CD14-positive monocyte (primary cell): Measurements from ENCODE around the gene HSD17B14. TPM values are rescaled to one million over a fixed set of nuclear protein-coding genes. Genes with fewer than 3 reads are reported as not detected.

Experiments
- DNase-seq, 3 donors: peaks; one replicate each; pipeline ENCODE4 v3.0.0-alpha.2; 2011 to 2022
- H2AFZ ChIP-seq: 2 replicates; pipeline ENCODE4 v1.6.0; 2012; ENCODE audit warnings: mild to moderate bottlenecking, low read depth, low read length, inconsistent platforms; ENCODE audit not compliant: insufficient read depth, poor library complexity, severe bottlenecking
- H3K27ac ChIP-seq, 2 donors: 1 replicate in 1 of 2; 2 replicates in 1 of 2; pipeline ENCODE4 v1.5.1; 2012 to 2013; ENCODE audit warnings: low read length in 2 of 2, control low read depth in 1 of 2, inconsistent platforms in 1 of 2, low read depth in 1 of 2, mild to moderate bottlenecking in 1 of 2
- H3K27me3 ChIP-seq, 2 donors: one replicate each; pipeline versions ENCODE4 v1.6.0 to v1.6.1; 2011 to 2013; ENCODE audit warnings: low read length in 2 of 2; ENCODE audit not compliant: control insufficient read depth in 2 of 2, insufficient read depth in 2 of 2
- H3K36me3 ChIP-seq, 2 donors: replicated peaks in 1 of 2; 1 replicate in 1 of 2; 2 replicates in 1 of 2; pipeline versions ENCODE4 v1.5.1 to v1.6.1; 2012 to 2013; ENCODE audit warnings: low read length in 2 of 2, control low read depth in 1 of 2, inconsistent platforms in 1 of 2, mild to moderate bottlenecking in 1 of 2; ENCODE audit not compliant: insufficient read depth in 2 of 2, control insufficient read depth in 1 of 2
- H3K4me1 ChIP-seq, 2 donors: 1 replicate in 1 of 2; 2 replicates in 1 of 2; pipeline versions ENCODE4 v1.5.1 to v1.6.1; 2012 to 2013; ENCODE audit warnings: low read length in 2 of 2, control low read depth in 1 of 2, inconsistent platforms in 1 of 2, mild to moderate bottlenecking in 1 of 2, moderate library complexity in 1 of 2; ENCODE audit not compliant: insufficient read depth in 2 of 2, control insufficient read depth in 1 of 2
- H3K4me2 ChIP-seq: replicated peaks from 2 replicates; pipeline ENCODE3; 2012; ENCODE audit warnings: low read length, moderate library complexity, mild to moderate bottlenecking; ENCODE audit not compliant: poor library complexity, severe bottlenecking; ENCODE audit errors: extremely low read depth
- H3K4me3 ChIP-seq, 3 experiments: fragments of 200-600 bp in 1 of 3; sonication (generic) in 1 of 3; replicated peaks in 1 of 3; 1 replicate in 2 of 3; 2 replicates in 1 of 3; pipeline ENCODE4 v1.5.1; 2011 to 2013; ENCODE audit warnings: low read length in 3 of 3, mild to moderate bottlenecking in 3 of 3, control low read depth in 2 of 3, low read depth in 2 of 3, inconsistent platforms in 1 of 3, moderate library complexity in 1 of 3
- H3K79me2 ChIP-seq: 2 replicates; pipeline ENCODE4 v1.6.0; 2012; ENCODE audit warnings: mild to moderate bottlenecking, control low read depth, inconsistent platforms, low read length, moderate library complexity; ENCODE audit not compliant: insufficient read depth
- H3K9ac ChIP-seq: 2 replicates; pipeline ENCODE4 v1.6.0; 2017; ENCODE audit warnings: low read length, mild to moderate bottlenecking; ENCODE audit not compliant: insufficient read depth, poor library complexity, severe bottlenecking
- H3K9me3 ChIP-seq, 2 donors: replicated peaks in 1 of 2; 1 replicate in 1 of 2; 2 replicates in 1 of 2; pipeline versions ENCODE4 v1.5.1 to v1.6.1; 2012 to 2013; ENCODE audit warnings: low read length in 2 of 2, control low read depth in 1 of 2; ENCODE audit not compliant: control insufficient read depth in 1 of 2, insufficient read depth in 1 of 2
- H4K20me1 ChIP-seq: 2 replicates; pipeline ENCODE4 v1.6.0; 2012; ENCODE audit warnings: mild to moderate bottlenecking, low read length, control low read depth, moderate library complexity; ENCODE audit not compliant: insufficient read depth
- H3K27ac Mint-ChIP-seq, 7 donors: one replicate each; pipeline ENCODE4 v1.8.0; 2020; ENCODE audit warnings: mild to moderate bottlenecking in 7 of 7, mixed read lengths in 7 of 7, moderate library complexity in 6 of 7, inconsistent platforms in 2 of 7
- H3K27me3 Mint-ChIP-seq, 3 donors: one replicate each; pipeline ENCODE4 v1.8.0; 2021 to 2022; ENCODE audit warnings: low read depth in 3 of 3, mild to moderate bottlenecking in 3 of 3, mixed read lengths in 3 of 3, moderate library complexity in 3 of 3, inconsistent platforms in 1 of 3
- H3K36me3 Mint-ChIP-seq, 2 donors: one replicate each; pipeline ENCODE4 v1.8.0; 2020; ENCODE audit warnings: mixed read lengths in 2 of 2, inconsistent platforms in 1 of 2, mild to moderate bottlenecking in 1 of 2
- H3K4me1 Mint-ChIP-seq: one replicate; pipeline ENCODE4 v1.8.0; 2020; ENCODE audit warnings: mild to moderate bottlenecking, mixed read lengths
- H3K4me3 Mint-ChIP-seq, 2 donors: one replicate each; pipeline ENCODE4 v1.8.0; 2020; ENCODE audit warnings: mild to moderate bottlenecking in 2 of 2, mixed read lengths in 2 of 2, moderate library complexity in 1 of 2
- H3K9me3 Mint-ChIP-seq, 7 donors: one replicate each; pipeline ENCODE4 v1.8.0; 2020 to 2022; ENCODE audit warnings: mixed read lengths in 7 of 7, mild to moderate bottlenecking in 6 of 7, moderate library complexity in 6 of 7, inconsistent platforms in 2 of 7
- WGBS: methylation state at CpG from one replicate; pipeline ENCODE4 v1.1.5; 2013; ENCODE audit warnings: missing lambda C conversion rate; ENCODE audit not compliant: insufficient coverage; 5-methylcytosine and 5-hydroxymethylcytosine counted together
- intact Hi-C, 2 donors: fragments of 100-400 bp; cut with micrococcal nuclease; formaldehyde crosslinking; loops; one replicate each; pipeline versions ENCODE4 v1.15.0 to v1.15.1; 2023
- polyA plus RNA-seq, 3 donors: library from polyadenylated mRNA; depleted of rRNA in 1 of 3; unstranded in 2 of 3; stranded (reverse) in 1 of 3; fragments of 300-500 nt in 2 of 3; fragments of >200 nt in 1 of 3; fragmentation: Illumina TruSeq in 2 of 3; gene quantifications; 1 replicate in 2 of 3; 2 replicates in 1 of 3; pipeline ENCODE4 v1.2.3, GENCODE V29; 2012 to 2021
- TF ChIP-seq, protein P1 (sequence below): fragments of 200-600 bp; IDR thresholded peaks from one replicate; pipeline ENCODE4 v1.8.0; 2022; ENCODE audit warnings: antibody characterized with exemption, mild to moderate bottlenecking

HSD17B14 gene
- polyA plus RNA-seq, 3 donors = not detected

GRCh38 chr19:48784527-48784926 lies 51.8 kb downstream of the HSD17B14 start:
- Mint-ChIP-seq H3K4me3 (no peak overlapping the region), H3K27ac (peak overlapping the region in 1 of 7 donors; percentile 60), H3K4me1 (peaks cover 25% of the 10 kb centered on the region), H3K27me3 (peaks cover 6 to 19% (median 7%) of the 10 kb centered on the region in 3 donors), H3K9me3 (peaks cover 0 to 6% (median 4%) of the 10 kb centered on the region in 7 donors), H3K36me3 (no peaks in the 10 kb centered on the region)
- no peaks in the 10 kb centered on the region for H3K9me3 ChIP-seq
- H3K4me1 ChIP-seq = peaks cover 17% of the 10 kb centered on the region in 2 donors
- H3K27ac ChIP-seq = no peak overlapping the region
- H2AFZ ChIP-seq = no peak overlapping the region
- no peak for DNase-seq
- intact Hi-C loops = no loop called here
- H3K4me2 ChIP-seq = no peak overlapping the region
- no peak overlapping the region for H3K9ac ChIP-seq
- H4K20me1 ChIP-seq = no peaks in the 10 kb centered on the region
- no peaks in the 10 kb centered on the region for H3K36me3 ChIP-seq
- 38% methylated on average over 1 of the region's 5 CpGs for WGBS
- no peaks in the 10 kb centered on the region for H3K27me3 ChIP-seq
- H3K4me3 ChIP-seq = no peak overlapping the region
- no peaks in the 10 kb centered on the region for H3K79me2 ChIP-seq
- TF ChIP-seq, protein P1, sequence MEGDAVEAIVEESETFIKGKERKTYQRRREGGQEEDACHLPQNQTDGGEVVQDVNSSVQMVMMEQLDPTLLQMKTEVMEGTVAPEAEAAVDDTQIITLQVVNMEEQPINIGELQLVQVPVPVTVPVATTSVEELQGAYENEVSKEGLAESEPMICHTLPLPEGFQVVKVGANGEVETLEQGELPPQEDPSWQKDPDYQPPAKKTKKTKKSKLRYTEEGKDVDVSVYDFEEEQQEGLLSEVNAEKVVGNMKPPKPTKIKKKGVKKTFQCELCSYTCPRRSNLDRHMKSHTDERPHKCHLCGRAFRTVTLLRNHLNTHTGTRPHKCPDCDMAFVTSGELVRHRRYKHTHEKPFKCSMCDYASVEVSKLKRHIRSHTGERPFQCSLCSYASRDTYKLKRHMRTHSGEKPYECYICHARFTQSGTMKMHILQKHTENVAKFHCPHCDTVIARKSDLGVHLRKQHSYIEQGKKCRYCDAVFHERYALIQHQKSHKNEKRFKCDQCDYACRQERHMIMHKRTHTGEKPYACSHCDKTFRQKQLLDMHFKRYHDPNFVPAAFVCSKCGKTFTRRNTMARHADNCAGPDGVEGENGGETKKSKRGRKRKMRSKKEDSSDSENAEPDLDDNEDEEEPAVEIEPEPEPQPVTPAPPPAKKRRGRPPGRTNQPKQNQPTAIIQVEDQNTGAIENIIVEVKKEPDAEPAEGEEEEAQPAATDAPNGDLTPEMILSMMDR = no peak

- H3K4me3 Mint-ChIP-seq = peak overlapping the region in 1 of 2 donors; percentile 3
- H3K9me3 ChIP-seq = no peaks in the 10 kb centered on the region
- DNase-seq = peak; percentile 72 to 91 (median 81)
- peaks cover 17% of the 10 kb centered on the region in 2 donors for H3K4me1 ChIP-seq
- no peaks in the 10 kb centered on the region for H3K79me2 ChIP-seq
- no peaks in the 10 kb centered on the region for H3K36me3 ChIP-seq
- peak overlapping the region; percentile 68 to 93 (median 82) for H3K27ac Mint-ChIP-seq
- peaks cover 0 to 6% (median 4%) of the 10 kb centered on the region in 7 donors for H3K9me3 Mint-ChIP-seq
- H3K9ac ChIP-seq = no peak overlapping the region
- H3K27me3 ChIP-seq = no peaks in the 10 kb centered on the region
- TF ChIP-seq, protein P1 = no peak
- H4K20me1 ChIP-seq = no peaks in the 10 kb centered on the region
- H3K4me2 ChIP-seq = no peak overlapping the region
- 80% methylated on average over 8 of the region's 14 CpGs for WGBS
- intact Hi-C loops = no loop called here
- H2AFZ ChIP-seq = peak overlapping the region; percentile 12
- H3K27ac ChIP-seq = peak overlapping the region; percentile 52 to 69
- no peak overlapping the region for H3K4me3 ChIP-seq
- no peaks in the 10 kb centered on the region for H3K36me3 Mint-ChIP-seq
- peaks cover 25% of the 10 kb centered on the region for H3K4me1 Mint-ChIP-seq
- peaks cover 0 to 15% (median 7%) of the 10 kb centered on the region in 3 donors for H3K27me3 Mint-ChIP-seq
Measured at GRCh38 chr19:48780631-48781391, 55.5 kb downstream of the HSD17B14 start.
